Transverse colon (tissue), 4 donors: ENCODE data around the gene RSRC1. TPM values are rescaled to one million over a fixed set of nuclear protein-coding genes. Genes with fewer than 3 reads are reported as not detected.

ENCODE experiments used
- DNase-seq: peaks from one replicate; pipeline ENCODE4 v3.0.0-alpha.2; 2019
- H3K27ac ChIP-seq, 4 donors: fragments of 200-600 bp; sonication (generic); 2 replicates each; pipeline ENCODE4 v1.5.1; 2016 to 2018; ENCODE audit warnings: inconsistent platforms in 4 of 4
- H3K27me3 ChIP-seq: fragments of 200-600 bp; sonication (generic); 2 replicates; pipeline ENCODE4 v1.5.1; 2017; ENCODE audit warnings: inconsistent platforms
- H3K36me3 ChIP-seq, 4 donors: fragments of 200-600 bp; sonication (generic); 2 replicates each; pipeline ENCODE4 v1.5.1; 2017 to 2019; ENCODE audit warnings: inconsistent platforms in 4 of 4
- H3K4me1 ChIP-seq, 4 donors: fragments of 200-600 bp; sonication (generic); 2 replicates each; pipeline ENCODE4 v1.5.1; 2017 to 2020; ENCODE audit warnings: inconsistent platforms in 4 of 4
- H3K4me3 ChIP-seq, 4 donors: fragments of 200-600 bp; sonication (generic); 1 replicate in 1 of 4; 2 replicates in 3 of 4; pipeline versions ENCODE4 v1.5.1 to v1.6.1; 2017 to 2019; ENCODE audit warnings: inconsistent platforms in 4 of 4
- H3K9me3 ChIP-seq, 2 donors: fragments of 200-600 bp; sonication (generic); 2 replicates each; pipeline ENCODE4 v1.5.1; 2017 to 2019; ENCODE audit warnings: inconsistent platforms in 2 of 2
- EP300 ChIP-seq: sonication (generic); formaldehyde crosslinking; IDR thresholded peaks from one replicate; pipeline ENCODE4 v1.6.1; 2017; ENCODE audit warnings: antibody characterized with exemption, low read depth
- POLR2A ChIP-seq: fragments of 450-650 bp; IDR thresholded peaks from one replicate; pipeline ENCODE4 v1.6.1; 2016; ENCODE audit warnings: antibody characterized with exemption, mild to moderate bottlenecking, moderate library complexity
- POLR2AphosphoS5 ChIP-seq, 3 donors: sonication (generic); formaldehyde crosslinking; IDR thresholded peaks; one replicate each; pipeline ENCODE4 v1.6.1; 2016; ENCODE audit warnings: antibody characterized with exemption in 3 of 3
- WGBS, 2 donors: methylation state at CpG; one replicate each; pipeline ENCODE4 v1.1.5; 2018; ENCODE audit warnings: low coverage in 1 of 2; 5-methylcytosine and 5-hydroxymethylcytosine counted together
- in situ Hi-C, 4 donors: fragments of 200-750 bp; cut with MboI; loops; one replicate each; pipeline versions ENCODE4 v1.15.0 to v1.15.1; 2017; ENCODE audit warnings: low sequenced_read_pairs in 3 of 4, low pct_ligation_motif_present in 1 of 4, low pct_unique_long_range_greater_than_20kb in 1 of 4
- intact Hi-C: fragments of 100-400 bp; cut with DNase I; formaldehyde crosslinking; loops from one replicate; pipeline ENCODE4 v1.15.1; 2023; ENCODE audit warnings: low total_unique reads
- total RNA-seq, 4 donors: library from RNA; depleted of rRNA; stranded (reverse); fragments of >200 nt; gene quantifications; one replicate each; pipeline ENCODE4 v1.1.0, GENCODE V29; 2016
- TF ChIP-seq, protein P1 (sequence below), 5 experiments: fragments of 200-600 bp in 3 of 5; fragments of 450-650 bp in 2 of 5; sonication (generic) in 3 of 5; IDR thresholded peaks; 1 replicate in 2 of 5; 2 replicates in 3 of 5; pipeline ENCODE4 v1.5.1; 2016 to 2017; ENCODE audit warnings: antibody characterized with exemption in 5 of 5, inconsistent platforms in 3 of 5, mild to moderate bottlenecking in 2 of 5, moderate library complexity in 1 of 5

Gene RSRC1
- total RNA-seq, 4 donors from 2014 or later: 5.6 to 65.1 (median 37.1) TPM

DNA sequence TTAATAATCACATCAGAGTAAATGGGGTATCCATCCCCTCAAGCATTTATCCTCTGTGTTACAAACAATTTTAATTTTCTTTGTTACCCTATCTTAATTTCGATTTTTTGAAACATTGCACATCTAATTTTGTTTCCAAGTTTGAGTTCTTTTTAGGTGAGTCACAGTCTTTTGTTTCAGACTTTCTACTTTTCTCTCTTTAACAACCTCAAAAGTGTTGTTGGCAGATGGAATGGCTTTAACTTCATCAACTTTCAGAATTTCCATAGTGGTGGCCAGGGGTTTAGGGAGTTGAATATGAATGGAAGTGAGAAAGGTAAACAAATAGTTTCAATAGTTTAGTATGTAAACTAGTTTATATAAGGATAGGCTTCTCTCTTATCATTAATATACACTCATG lies 238.1 kb downstream of the RSRC1 start:
- in situ Hi-C loops: no loop called here
- intact Hi-C loops: no loop called here
- H3K4me1 ChIP-seq: no peaks in the 10 kb centered on the region

DNA sequence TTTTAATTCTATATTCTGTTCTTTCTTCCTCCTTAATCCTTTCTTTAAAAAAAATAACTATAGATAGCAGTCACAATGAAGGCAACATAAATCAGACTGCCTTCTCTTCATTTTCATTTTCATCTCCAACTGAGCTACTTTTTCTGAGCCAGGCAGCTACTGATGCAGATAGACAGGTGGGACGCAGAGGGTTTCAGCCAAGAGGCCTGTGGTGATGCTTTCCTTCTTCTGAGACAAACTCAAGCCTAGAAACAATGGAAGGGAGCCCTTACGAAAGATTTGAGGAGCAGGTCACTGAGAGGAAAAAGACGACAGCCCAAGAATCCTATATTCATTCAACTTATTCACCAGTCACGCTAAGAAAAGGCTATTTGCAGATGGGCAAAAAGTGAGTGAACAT lies 241.1 kb downstream of the RSRC1 start:
- WGBS, 2 donors: 90 to 100% methylated on average over 2 to 4 of the region's 4 CpGs
- DNase-seq: no peak
- no peak overlapping the region for H3K27ac ChIP-seq
- in situ Hi-C loops: no loop called here
- H3K4me3 ChIP-seq: no peak overlapping the region
- H3K36me3 ChIP-seq: no peaks in the 10 kb centered on the region
- intact Hi-C loops: no loop called here
- H3K27me3 ChIP-seq: no peaks in the 10 kb centered on the region
- no peaks in the 10 kb centered on the region for H3K9me3 ChIP-seq
- H3K4me1 ChIP-seq: no peaks in the 10 kb centered on the region
- TF ChIP-seq POLR2A: no peak
- no peak for TF ChIP-seq EP300
- no peak for TF ChIP-seq POLR2AphosphoS5 (IDR thresholded peaks at IDR 0.05)
- TF ChIP-seq, protein P1, sequence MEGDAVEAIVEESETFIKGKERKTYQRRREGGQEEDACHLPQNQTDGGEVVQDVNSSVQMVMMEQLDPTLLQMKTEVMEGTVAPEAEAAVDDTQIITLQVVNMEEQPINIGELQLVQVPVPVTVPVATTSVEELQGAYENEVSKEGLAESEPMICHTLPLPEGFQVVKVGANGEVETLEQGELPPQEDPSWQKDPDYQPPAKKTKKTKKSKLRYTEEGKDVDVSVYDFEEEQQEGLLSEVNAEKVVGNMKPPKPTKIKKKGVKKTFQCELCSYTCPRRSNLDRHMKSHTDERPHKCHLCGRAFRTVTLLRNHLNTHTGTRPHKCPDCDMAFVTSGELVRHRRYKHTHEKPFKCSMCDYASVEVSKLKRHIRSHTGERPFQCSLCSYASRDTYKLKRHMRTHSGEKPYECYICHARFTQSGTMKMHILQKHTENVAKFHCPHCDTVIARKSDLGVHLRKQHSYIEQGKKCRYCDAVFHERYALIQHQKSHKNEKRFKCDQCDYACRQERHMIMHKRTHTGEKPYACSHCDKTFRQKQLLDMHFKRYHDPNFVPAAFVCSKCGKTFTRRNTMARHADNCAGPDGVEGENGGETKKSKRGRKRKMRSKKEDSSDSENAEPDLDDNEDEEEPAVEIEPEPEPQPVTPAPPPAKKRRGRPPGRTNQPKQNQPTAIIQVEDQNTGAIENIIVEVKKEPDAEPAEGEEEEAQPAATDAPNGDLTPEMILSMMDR (IDR thresholded peaks at IDR 0.05): no peak

More for the DNA sequence above, 238.1 kb downstream of the RSRC1 start:
- H3K36me3 ChIP-seq: no peaks in the 10 kb centered on the region
- TF ChIP-seq POLR2A: no peak
- no peak for TF ChIP-seq EP300
- TF ChIP-seq, protein P1 (IDR thresholded peaks at IDR 0.05): no peak
- TF ChIP-seq POLR2AphosphoS5 (IDR thresholded peaks at IDR 0.05): no peak
- H3K4me3 ChIP-seq: no peak overlapping the region
- WGBS, 2 donors: 85 to 94% methylated on average over 1 of the region's 1 CpG
- H3K27me3 ChIP-seq: no peaks in the 10 kb centered on the region
- DNase-seq: no peak
- H3K9me3 ChIP-seq: no peaks in the 10 kb centered on the region
- no peak overlapping the region for H3K27ac ChIP-seq

DNA sequence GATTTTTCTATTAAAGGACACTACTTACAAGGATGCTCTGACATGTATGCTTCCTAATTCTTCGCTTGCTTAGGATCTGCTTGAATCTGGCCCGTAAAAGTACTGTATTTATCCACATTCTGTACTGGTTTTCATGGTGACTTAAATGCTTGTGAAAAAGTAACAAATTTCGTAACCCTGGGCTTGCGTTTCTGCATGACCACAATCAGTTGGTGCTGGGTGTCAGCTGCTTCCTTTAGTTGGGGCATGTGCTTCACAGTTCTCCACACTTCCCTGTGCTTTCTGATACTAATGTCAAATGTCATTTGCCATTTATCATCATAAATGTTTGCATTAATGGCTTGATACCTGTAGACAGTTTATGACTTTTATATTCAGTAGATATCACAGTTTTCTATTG lies 242.7 kb downstream of the RSRC1 start:
- H3K27ac ChIP-seq: no peak overlapping the region
- TF ChIP-seq POLR2AphosphoS5 (IDR thresholded peaks at IDR 0.05): no peak
- no peak for TF ChIP-seq EP300
- TF ChIP-seq POLR2A: no peak
- intact Hi-C loops (no loop called here), in situ Hi-C loops (no loop called here)
- peak; percentile 11 for DNase-seq
- H3K4me1 ChIP-seq: no peaks in the 10 kb centered on the region
- H3K27me3 ChIP-seq: no peaks in the 10 kb centered on the region
- no peaks in the 10 kb centered on the region for H3K9me3 ChIP-seq
- 78 to 91% methylated on average over 4 of the region's 4 CpGs for WGBS, 2 donors
- no peaks in the 10 kb centered on the region for H3K36me3 ChIP-seq
- H3K4me3 ChIP-seq: no peak overlapping the region

DNA sequence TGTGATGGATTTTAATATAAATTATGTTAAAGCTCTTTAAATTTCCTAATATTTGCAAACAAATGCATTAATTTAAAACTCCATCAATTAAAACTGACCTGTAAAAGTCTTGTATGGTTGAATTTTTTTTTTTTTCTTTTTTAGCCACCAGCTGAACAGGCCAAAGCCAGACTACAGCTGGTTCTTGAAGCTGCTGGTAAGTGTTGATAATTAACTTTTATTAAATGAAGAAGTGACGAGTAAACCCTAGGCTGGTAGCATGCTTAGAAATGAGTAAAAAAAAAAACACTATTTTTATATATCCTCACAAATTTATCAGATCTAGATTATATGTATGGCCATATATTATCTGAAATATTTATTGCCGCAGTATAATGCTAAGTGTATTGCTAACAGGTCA lies 244.8 kb downstream of the RSRC1 start:
- Histone ChIP-seq H3K4me3 (no peak overlapping the region), H3K27me3 (no peaks in the 10 kb centered on the region), H3K36me3 (no peaks in the 10 kb centered on the region), H3K4me1 (no peaks in the 10 kb centered on the region), H3K27ac (no peak overlapping the region), H3K9me3 (no peaks in the 10 kb centered on the region)
- no peak for TF ChIP-seq POLR2AphosphoS5 (IDR thresholded peaks at IDR 0.05)
- TF ChIP-seq POLR2A: no peak
- TF ChIP-seq, protein P1 (IDR thresholded peaks at IDR 0.05): no peak
- TF ChIP-seq EP300: no peak
- no peak for DNase-seq
- intact Hi-C loops (no loop called here), in situ Hi-C loops (no loop called here)
- WGBS, 2 donors: 86 to 91% methylated on average over 2 of the region's 2 CpGs
